K562 (cell line): ENCODE results near the gene ERCC1. TPM values are rescaled to one million over a fixed set of nuclear protein-coding genes. Genes with fewer than 3 reads are reported as not detected.

ENCODE experiments used
- ARID2 ChIP-seq: fragments of 450-650 bp; IDR thresholded peaks from 2 replicates; pipeline ENCODE4 v1.6.1; 2017; ENCODE audit warnings: antibody characterized with exemption, mild to moderate bottlenecking
- CBX1 ChIP-seq: sonication (generic); IDR thresholded peaks from 2 replicates; pipeline ENCODE4 v1.6.1; 2016; ENCODE audit warnings: antibody characterized with exemption, low read depth, mild to moderate bottlenecking
- CCAR2 ChIP-seq: fragments of 200-400 bp; formaldehyde crosslinking; IDR thresholded peaks from 2 replicates; pipeline ENCODE4 v1.6.1; 2017; ENCODE audit warnings: mild to moderate bottlenecking, low read depth, low read length
- CSDE1 ChIP-seq, 2 experiments: fragments of 450-650 bp; IDR thresholded peaks; 2 replicates each; pipeline ENCODE4 v1.6.1; 2016; ENCODE audit warnings: mild to moderate bottlenecking in 1 of 2
- DNMT1 ChIP-seq: fragments of 450-650 bp; IDR thresholded peaks from 2 replicates; pipeline ENCODE4 v1.6.1; 2016; ENCODE audit warnings: antibody characterized with exemption, mild to moderate bottlenecking
- ETS2 ChIP-seq: IDR thresholded peaks from 2 replicates; pipeline ENCODE4 v1.6.1; 2016; ENCODE audit warnings: borderline replicate concordance, missing genetic modification characterization, mild to moderate bottlenecking, moderate library complexity, missing compliant biosample characterization; ENCODE audit not compliant: poor library complexity, severe bottlenecking
- ETV1 ChIP-seq: fragments of 450-650 bp; conservative IDR thresholded peaks from 2 replicates; pipeline ENCODE4 v1.6.1; 2016; ENCODE audit warnings: missing genetic modification characterization, control low read depth, low read depth, missing compliant biosample characterization
- FOXK2 ChIP-seq, 2 experiments: fragments of 450-650 bp; IDR thresholded peaks in 1 of 2; conservative IDR thresholded peaks in 1 of 2; 2 replicates each; pipeline ENCODE4 v1.6.1; 2016; ENCODE audit warnings: low read depth in 2 of 2, mild to moderate bottlenecking in 1 of 2
- HLTF ChIP-seq: fragments of 450-650 bp; IDR thresholded peaks from 2 replicates; pipeline ENCODE4 v1.6.1; 2016
- MTA3 ChIP-seq: fragments of 450-650 bp; formaldehyde crosslinking; IDR thresholded peaks from 2 replicates; pipeline ENCODE4 v1.6.1; 2017; ENCODE audit warnings: mild to moderate bottlenecking, borderline replicate concordance
- NCOA2 ChIP-seq, 2 experiments: fragments of 450-650 bp; IDR thresholded peaks; 2 replicates each; pipeline ENCODE4 v1.6.1; 2018; ENCODE audit warnings: mild to moderate bottlenecking in 2 of 2, moderate library complexity in 1 of 2; ENCODE audit not compliant: partially characterized antibody in 2 of 2
- PRMT5 ChIP-seq: sonication (generic); formaldehyde crosslinking; IDR thresholded peaks from 2 replicates; pipeline ENCODE4 v1.5.0; 2020; ENCODE audit warnings: missing genetic modification reagents
- PRPF4 ChIP-seq: fragments of 200-400 bp; formaldehyde crosslinking; IDR thresholded peaks from one replicate; pipeline ENCODE4 v1.6.1; 2017; ENCODE audit warnings: low read length, low read depth, mild to moderate bottlenecking; ENCODE audit not compliant: insufficient read depth, poor library complexity, severe bottlenecking
- PTRF ChIP-seq: fragments of 450-650 bp; IDR thresholded peaks from 2 replicates; pipeline ENCODE4 v1.6.1; 2016; ENCODE audit warnings: mild to moderate bottlenecking, missing genetic modification characterization, missing compliant biosample characterization
- RB1 ChIP-seq: fragments of 450-650 bp; IDR thresholded peaks from 2 replicates; pipeline ENCODE4 v1.6.1; 2017; ENCODE audit warnings: low read depth, mild to moderate bottlenecking
- TAL1 ChIP-seq: fragments of 450-650 bp; IDR thresholded peaks from 2 replicates; pipeline ENCODE4 v1.6.1; 2016; ENCODE audit warnings: mild to moderate bottlenecking
- TOE1 ChIP-seq, 2 experiments: fragments of 450-650 bp in 1 of 2; sonication (generic) in 1 of 2; formaldehyde crosslinking in 1 of 2; IDR thresholded peaks; 2 replicates each; pipeline versions ENCODE4 v1.7.1 to v1.8.0; 2016 to 2022; ENCODE audit warnings: borderline replicate concordance in 2 of 2, mild to moderate bottlenecking in 2 of 2, antibody characterized with exemption in 1 of 2, inconsistent platforms in 1 of 2, low read depth in 1 of 2, missing genetic modification reagents in 1 of 2, moderate library complexity in 1 of 2
- VEZF1 ChIP-seq: fragments of 200-800 bp; sonication (Bioruptor generic); IDR thresholded peaks from 2 replicates; pipeline ENCODE4 v1.6.1; 2017; ENCODE audit warnings: missing genetic modification characterization, missing compliant biosample characterization
- ZC3H11A ChIP-seq: IDR thresholded peaks from 2 replicates; pipeline ENCODE4 v1.6.1; 2012; ENCODE audit warnings: low read depth, low read length, improper control_type of control experiment
- ZC3H4 ChIP-seq: sonication (generic); formaldehyde crosslinking; IDR thresholded peaks from 2 replicates; pipeline ENCODE4 v1.9.0; 2021; ENCODE audit warnings: missing genetic modification reagents, borderline replicate concordance
- ZFPM2 ChIP-seq: fragments of 250-450 bp; sonication (Bioruptor Pico); IDR thresholded peaks from 2 replicates; pipeline ENCODE4 v1.5.1; 2022; ENCODE audit warnings: mild to moderate bottlenecking
- polyA plus RNA-seq, 8 experiments: library from polyadenylated mRNA; depleted of rRNA in 4 of 8; stranded (reverse) in 5 of 8; unstranded in 3 of 8; fragments of >200 nt; fragmentation: Nextera tagmentation in 2 of 8; fragmentation: Illumina TruSeq in 1 of 8; extraction: Ambion mirVana in 2 of 8; extraction: Trizol in 1 of 8; gene quantifications; 2 replicates each; pipeline versions ENCODE4 v1.2.1 to v1.2.3, GENCODE V29; 2011 to 2014; ENCODE audit warnings: inconsistent platforms in 1 of 8, missing spikeins in 1 of 8
- total RNA-seq, 7 experiments: library from RNA; depleted of rRNA in 6 of 7; stranded (reverse); fragments of >200 nt in 6 of 7; fragmentation: Illumina TruSeq in 2 of 7; extraction: Trizol in 2 of 7; gene quantifications; 2 replicates each; pipeline versions ENCODE4 v1.2.1 to v1.2.3, GENCODE V29; 2011 to 2021; ENCODE audit warnings: low replicate concordance in 1 of 7
- TF ChIP-seq, protein P1 (sequence below): sonication (generic); formaldehyde crosslinking; IDR thresholded peaks from 2 replicates; pipeline ENCODE4 v1.5.0; 2020; ENCODE audit warnings: missing genetic modification reagents
- TF ChIP-seq, protein P2 (sequence below): fragments of 250-450 bp; sonication (Bioruptor Pico); IDR thresholded peaks from 2 replicates; pipeline ENCODE4 v1.4.0; 2020; ENCODE audit warnings: mild to moderate bottlenecking

The ERCC1 gene
- total and polyA plus RNA-seq, 9 of the 15 experiments (the other 6 are each of a cell fraction or from before 2014, with no cell fraction given), result 9.3 to 92.6 (median 60.0) TPM

- no peak for TF ChIP-seq PTRF
- peak; percentile 27; the same call in 1 of the 2 replicates for TF ChIP-seq MTA3
- TF ChIP-seq ZC3H4 (CRISPR knock-in tag), result 0 out of 2 replicates have a peak, but pooled peaks have one; percentile 33
- no peak for TF ChIP-seq ZFPM2 (CRISPR knock-in tag)
- TF ChIP-seq RB1, result peak; percentile 72
- TF ChIP-seq FOXK2 (conservative IDR thresholded peaks at IDR 0.05 in 1 of 2, IDR thresholded peaks at IDR 0.05 in 1 of 2; ENCODE audit: low read depth in 2 of 2), result peak; percentile 27 to 38; a peak in 1 of 4 replicates
- TF ChIP-seq CCAR2, result no peak
- no peak for TF ChIP-seq NCOA2 (IDR thresholded peaks at IDR 0.05; ENCODE audit: partially characterized antibody in 2 of 2)
- 0 out of 2 replicates have a peak, but pooled peaks have one; percentile 9 for TF ChIP-seq ARID2
- TF ChIP-seq CSDE1 (IDR thresholded peaks at IDR 0.05), result no peak
- TF ChIP-seq TOE1 (IDR thresholded peaks at IDR 0.05; ENCODE audit: borderline replicate concordance), result no peak; the same call in 1 of the 2 replicates
- TF ChIP-seq TOE1 (CRISPR knock-in tag; IDR thresholded peaks at IDR 0.05; ENCODE audit: borderline replicate concordance, low read depth), result no peak
- TF ChIP-seq PRPF4, result no peak
- TF ChIP-seq ZC3H11A, result 0 out of 2 replicates have a peak, but pooled peaks have one; percentile 19
- TF ChIP-seq ETV1, result peak; percentile 97
- peak; percentile 91; the same call in 1 of the 2 replicates for TF ChIP-seq HLTF
- TF ChIP-seq DNMT1, result 0 out of 2 replicates have a peak, but pooled peaks have one; percentile 57
- 0 out of 2 replicates have a peak, but pooled peaks have one; percentile 14 for TF ChIP-seq CBX1
- no peak for TF ChIP-seq PRMT5 (CRISPR knock-in tag)
- TF ChIP-seq ETS2 (tag), result no peak
- TF ChIP-seq, protein P1, sequence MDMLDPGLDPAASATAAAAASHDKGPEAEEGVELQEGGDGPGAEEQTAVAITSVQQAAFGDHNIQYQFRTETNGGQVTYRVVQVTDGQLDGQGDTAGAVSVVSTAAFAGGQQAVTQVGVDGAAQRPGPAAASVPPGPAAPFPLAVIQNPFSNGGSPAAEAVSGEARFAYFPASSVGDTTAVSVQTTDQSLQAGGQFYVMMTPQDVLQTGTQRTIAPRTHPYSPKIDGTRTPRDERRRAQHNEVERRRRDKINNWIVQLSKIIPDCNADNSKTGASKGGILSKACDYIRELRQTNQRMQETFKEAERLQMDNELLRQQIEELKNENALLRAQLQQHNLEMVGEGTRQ (CRISPR knock-in tag), result no peak
- no peak for TF ChIP-seq VEZF1 (CRISPR knock-in tag)
- peak; percentile 19; the same call in 1 of the 2 replicates for TF ChIP-seq TAL1
- TF ChIP-seq, protein P2, sequence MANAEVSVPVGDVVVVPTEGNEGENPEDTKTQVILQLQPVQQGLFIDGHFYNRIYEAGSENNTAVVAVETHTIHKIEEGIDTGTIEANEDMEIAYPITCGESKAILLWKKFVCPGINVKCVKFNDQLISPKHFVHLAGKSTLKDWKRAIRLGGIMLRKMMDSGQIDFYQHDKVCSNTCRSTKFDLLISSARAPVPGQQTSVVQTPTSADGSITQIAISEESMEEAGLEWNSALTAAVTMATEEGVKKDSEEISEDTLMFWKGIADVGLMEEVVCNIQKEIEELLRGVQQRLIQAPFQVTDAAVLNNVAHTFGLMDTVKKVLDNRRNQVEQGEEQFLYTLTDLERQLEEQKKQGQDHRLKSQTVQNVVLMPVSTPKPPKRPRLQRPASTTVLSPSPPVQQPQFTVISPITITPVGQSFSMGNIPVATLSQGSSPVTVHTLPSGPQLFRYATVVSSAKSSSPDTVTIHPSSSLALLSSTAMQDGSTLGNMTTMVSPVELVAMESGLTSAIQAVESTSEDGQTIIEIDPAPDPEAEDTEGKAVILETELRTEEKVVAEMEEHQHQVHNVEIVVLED, result no peak
Measured at GRCh38 chr19:45443462-45444317, 20.0 kb upstream of the ERCC1 start (continued).
